Keratinocyte (primary cell): ENCODE data around the gene RABGGTA. TPM values are rescaled to one million over a fixed set of nuclear protein-coding genes. Genes with fewer than 3 reads are reported as not detected.

ENCODE experiments used
- DNase-seq: peaks from one replicate; pipeline ENCODE4 v3.0.0-alpha.2; 2011; ENCODE audit warnings: low read depth, missing footprints, low spot score
- FAIRE-seq: peaks from 2 replicates; lab custom pipeline; 2011; peaks lifted over from hg19 to GRCh38; lab: Jason Lieb, UNC
- H2AFZ ChIP-seq: 2 replicates; pipeline ENCODE4 v1.6.0; 2012; ENCODE audit warnings: low read length, control low read depth, inconsistent platforms; ENCODE audit not compliant: control insufficient read depth
- H3K27ac ChIP-seq: 2 replicates; pipeline ENCODE4 v1.5.1; 2011; ENCODE audit warnings: low read length; ENCODE audit not compliant: control insufficient read depth, insufficient read depth
- H3K27me3 ChIP-seq: 3 replicates; pipeline ENCODE4 v1.6.0; 2011; ENCODE audit warnings: low read length; ENCODE audit not compliant: control insufficient read depth, insufficient read depth; ENCODE audit errors: extremely low read depth
- H3K36me3 ChIP-seq, 2 experiments: 2 replicates in 1 of 2; 3 replicates in 1 of 2; pipeline ENCODE4 v1.5.1; 2011; ENCODE audit warnings: low read length in 2 of 2, mild to moderate bottlenecking in 1 of 2; ENCODE audit not compliant: control insufficient read depth in 2 of 2, insufficient read depth in 2 of 2; ENCODE audit errors: extremely low read depth in 1 of 2
- H3K4me1 ChIP-seq: 3 replicates; pipeline ENCODE4 v1.5.1; 2011; ENCODE audit warnings: low read length; ENCODE audit not compliant: control insufficient read depth, insufficient read depth; ENCODE audit errors: extremely low read depth
- H3K4me2 ChIP-seq: 3 replicates; pipeline ENCODE4 v1.6.0; 2011; ENCODE audit warnings: low read depth, low read length; ENCODE audit not compliant: control insufficient read depth, insufficient read depth; ENCODE audit errors: extremely low read depth
- H3K4me3 ChIP-seq, 3 experiments: fragments of 200-600 bp in 1 of 3; sonication (generic) in 1 of 3; 2 replicates in 2 of 3; 3 replicates in 1 of 3; pipeline ENCODE4 v1.5.1; 2011 to 2016; ENCODE audit warnings: low read length in 3 of 3, mild to moderate bottlenecking in 3 of 3, control low read depth in 2 of 3, inconsistent platforms in 1 of 3, low read depth in 1 of 3, mixed read lengths in 1 of 3, mixed run types in 1 of 3, moderate library complexity in 1 of 3; ENCODE audit not compliant: control insufficient read depth in 2 of 3, insufficient read depth in 2 of 3; ENCODE audit errors: extremely low read depth in 1 of 3
- H3K79me2 ChIP-seq: 2 replicates; pipeline ENCODE4 v1.6.0; 2012; ENCODE audit warnings: low read length; ENCODE audit not compliant: control insufficient read depth, insufficient read depth
- H3K9ac ChIP-seq: 3 replicates; pipeline ENCODE4 v1.6.0; 2011; ENCODE audit warnings: low read length; ENCODE audit not compliant: control insufficient read depth, insufficient read depth; ENCODE audit errors: extremely low read depth
- H3K9me1 ChIP-seq: 3 replicates; pipeline ENCODE4 v1.6.0; 2011; ENCODE audit warnings: low read length; ENCODE audit not compliant: control insufficient read depth, insufficient read depth; ENCODE audit errors: extremely low read depth
- H3K9me3 ChIP-seq: 2 replicates; pipeline ENCODE4 v1.5.1; 2012; ENCODE audit warnings: low read depth, low read length; ENCODE audit not compliant: control insufficient read depth
- H4K20me1 ChIP-seq: 3 replicates; pipeline ENCODE4 v1.6.0; 2011; ENCODE audit warnings: low read length; ENCODE audit not compliant: control insufficient read depth, insufficient read depth; ENCODE audit errors: extremely low read depth
- CTCF ChIP-seq, 3 experiments: IDR thresholded peaks in 1 of 3; conservative IDR thresholded peaks in 1 of 3; optimal IDR thresholded peaks in 1 of 3; 2 replicates in 2 of 3; 3 replicates in 1 of 3; pipeline versions ENCODE3 to v1.5.1; 2011; ENCODE audit warnings: low read length in 3 of 3, mild to moderate bottlenecking in 3 of 3, moderate library complexity in 2 of 3, control low read depth in 1 of 3, inconsistent platforms in 1 of 3; ENCODE audit not compliant: insufficient read depth in 2 of 3; ENCODE audit errors: extremely low read depth in 1 of 3
- EZH2 ChIP-seq: IDR thresholded peaks from one replicate; pipeline ENCODE4 v1.6.1; 2012; ENCODE audit warnings: inconsistent platforms, mild to moderate bottlenecking, low read length, moderate library complexity
- dilution Hi-C: fragments of 300-500 bp; cut with MboI; formaldehyde crosslinking; loops from one replicate; pipeline ENCODE4 v1.7.0; 2020; ENCODE audit warnings: low sequenced_read_pairs; ENCODE audit not compliant: extremely low pct_ligation_motif_present
- polyA plus RNA-seq, 5 experiments: library from polyadenylated mRNA; depleted of rRNA in 3 of 5; stranded (reverse) in 3 of 5; stranded (forward) in 1 of 5; unstranded in 1 of 5; fragments of >200 nt; gene quantifications; 1 replicate in 1 of 5; 2 replicates in 3 of 5; 3 replicates in 1 of 5; pipeline versions ENCODE4 v1.2.1 to v1.2.3, GENCODE V29; 2011 to 2012; ENCODE audit warnings: missing spikeins in 2 of 5, low read depth in 1 of 5, low replicate concordance in 1 of 5

RABGGTA gene
- polyA plus RNA-seq, 1 donor (not counting 4 experiments of a cell fraction or from before 2014, with no cell fraction given), result 29.0 TPM

GRCh38 chr14:24234095-24235005 is 37.0 kb downstream of the RABGGTA start:
- no peaks in the 10 kb centered on the region for H3K9me1 ChIP-seq
- no peak overlapping the region for H3K9ac ChIP-seq
- peaks cover 15 to 43% of the 10 kb centered on the region in 2 experiments for H3K36me3 ChIP-seq
- dilution Hi-C loops, result no loop called here
- peaks cover 45% of the 10 kb centered on the region for H3K4me1 ChIP-seq
- H4K20me1 ChIP-seq, result no peaks in the 10 kb centered on the region
- no peak overlapping the region for H2AFZ ChIP-seq
- H3K4me3 ChIP-seq, result no peak overlapping the region
- H3K4me2 ChIP-seq, result peak overlapping the region; percentile 98
- H3K27ac ChIP-seq, result no peak overlapping the region
- DNase-seq (no peak), FAIRE-seq (no peak)
- TF ChIP-seq EZH2 (no peak), CTCF (optimal IDR thresholded peaks at IDR 0.05 in 1 of 3, IDR thresholded peaks at IDR 0.05 in 1 of 3, conservative IDR thresholded peaks at IDR 0.05 in 1 of 3; ENCODE audit: extremely low read depth in 1 of 3, insufficient read depth in 2 of 3, low read length in 3 of 3) (no peak)
- no peaks in the 10 kb centered on the region for H3K27me3 ChIP-seq
- H3K9me3 ChIP-seq, result no peaks in the 10 kb centered on the region
- H3K79me2 ChIP-seq, result peaks cover 48% of the 10 kb centered on the region

GRCh38 chr14:24233538-24233866 is 37.9 kb downstream of the RABGGTA start:
- Histone ChIP-seq H3K9ac (peak overlapping the region; percentile 94), H3K4me1 (peaks cover 37% of the 10 kb centered on the region), H3K9me3 (no peaks in the 10 kb centered on the region), H3K4me3 (peak overlapping the region; percentile 70 to 83 (median 82)), H3K27ac (peak overlapping the region; percentile 97), H2AFZ (no peak overlapping the region), H3K9me1 (no peaks in the 10 kb centered on the region), H4K20me1 (no peaks in the 10 kb centered on the region), H3K36me3 (peaks cover 15 to 39% of the 10 kb centered on the region in 2 experiments), H3K27me3 (no peaks in the 10 kb centered on the region), H3K79me2 (peaks cover 56% of the 10 kb centered on the region), H3K4me2 (peak overlapping the region; percentile 98)
- TF ChIP-seq CTCF (optimal IDR thresholded peaks at IDR 0.05 in 1 of 3, IDR thresholded peaks at IDR 0.05 in 1 of 3, conservative IDR thresholded peaks at IDR 0.05 in 1 of 3; ENCODE audit: extremely low read depth in 1 of 3, insufficient read depth in 2 of 3, low read length in 3 of 3) (no peak), EZH2 (no peak)
- DNase-seq (no peak), FAIRE-seq (no peak)
- dilution Hi-C loops, result no loop called here
